GM12872 (cell line): ENCODE data around the gene TMEM108.

Experiments
- CTCF ChIP-seq: IDR thresholded peaks from 3 replicates; pipeline ENCODE4 v1.5.1; 2011; ENCODE audit warnings: low read depth, mild to moderate bottlenecking, low read length, moderate library complexity; ENCODE audit not compliant: insufficient read depth

The TMEM108 gene

GRCh38 chr3:133079621-133080020 lies 41.4 kb downstream of the TMEM108 start:
- no peak for TF ChIP-seq CTCF

- TF ChIP-seq CTCF = no peak
Observed at GRCh38 chr3:133081016-133081415, 42.8 kb downstream of the TMEM108 start.

- TF ChIP-seq CTCF = no peak
Observed at GRCh38 chr3:133083395-133083794, 45.2 kb downstream of the TMEM108 start.

GRCh38 chr3:133089906-133090485 lies 51.8 kb downstream of the TMEM108 start:
- TF ChIP-seq CTCF = no peak

GRCh38 chr3:133092681-133093080 lies 54.5 kb downstream of the TMEM108 start:
- TF ChIP-seq CTCF = no peak

GRCh38 chr3:133093366-133093765 lies 55.2 kb downstream of the TMEM108 start:
- TF ChIP-seq CTCF = no peak

GRCh38 chr3:133096900-133097613 lies 58.9 kb downstream of the TMEM108 start:
- TF ChIP-seq CTCF = no peak
